GM19025 (cell line): ENCODE results near the gene OR52K2.
"Not testable (repeated sequence)": the region's sequence is repeated elsewhere in the genome, so short reads cannot be mapped to it uniquely, and the experiment has no call there.

ENCODE experiments used
- ATAC-seq: cut with Tn5 transposase; IDR thresholded peaks from one replicate; pipeline ENCODE4 v1.9.1; 2021; ENCODE audit warnings: mild to moderate bottlenecking, low read depth, moderate library complexity; ENCODE audit not compliant: unreplicated experiment

Gene OR52K2

GRCh38 chr11:4479644-4480043 is 30.5 kb downstream of the OR52K2 start:
- no peak for ATAC-seq

GRCh38 chr11:4480577-4481239 is 31.6 kb downstream of the OR52K2 start:
- ATAC-seq = no peak

GRCh38 chr11:4481240-4481582 is 32.1 kb downstream of the OR52K2 start:
- ATAC-seq = no peak

- ATAC-seq = no peak
Measured at GRCh38 chr11:4482445-4482844, 33.4 kb downstream of the OR52K2 start, which contains the start of gene OR52K1. OR52K1 (plus strand) TSS chr11:4482646; CDS start chr11:4488901, 6,255 bp downstream.

GRCh38 chr11:4484310-4484709 is 35.2 kb downstream of the OR52K2 start:
- ATAC-seq = no peak

- not testable (repeated sequence) for ATAC-seq
Measured at GRCh38 chr11:4491405-4491804, 42.3 kb downstream of the OR52K2 start.

- no peak for ATAC-seq
Measured at GRCh38 chr11:4491878-4492606, 42.9 kb downstream of the OR52K2 start.

GRCh38 chr11:4493480-4493818 is 44.4 kb downstream of the OR52K2 start:
- ATAC-seq = no peak

- ATAC-seq = no peak
Measured at GRCh38 chr11:4495487-4495886, 46.4 kb downstream of the OR52K2 start.

- no peak for ATAC-seq
Measured at GRCh38 chr11:4495986-4496385, 46.9 kb downstream of the OR52K2 start.

GRCh38 chr11:4496557-4497248 is 47.6 kb downstream of the OR52K2 start:
- no peak for ATAC-seq
